HFFc6 (cell line): ENCODE data around the gene GRIK4. TPM values are rescaled to one million over a fixed set of nuclear protein-coding genes. Genes with fewer than 3 reads are reported as not detected.

ENCODE experiments used
- DNase-seq: peaks from one replicate; pipeline ENCODE4 v3.0.0-alpha.2; 2018
- H3K27ac Mint-ChIP-seq: 2 replicates; pipeline ENCODE4 v1.8.0; 2020; ENCODE audit warnings: mild to moderate bottlenecking, mixed read lengths
- H3K27me3 Mint-ChIP-seq: 2 replicates; pipeline ENCODE4 v1.8.0; 2021; ENCODE audit warnings: mild to moderate bottlenecking, moderate library complexity, mixed read lengths; ENCODE audit not compliant: insufficient read depth
- H3K36me3 Mint-ChIP-seq: 2 replicates; pipeline ENCODE4 v1.8.0; 2021; ENCODE audit warnings: low read depth, mixed read lengths
- H3K4me1 Mint-ChIP-seq: 2 replicates; pipeline ENCODE4 v1.8.0; 2020; ENCODE audit warnings: low read depth, mixed read lengths
- H3K4me3 Mint-ChIP-seq: 2 replicates; pipeline ENCODE4 v1.8.0; 2020; ENCODE audit warnings: mild to moderate bottlenecking, moderate library complexity, mixed read lengths
- H3K9me3 Mint-ChIP-seq: 2 replicates; pipeline ENCODE4 v1.8.0; 2020; ENCODE audit warnings: mild to moderate bottlenecking, mixed read lengths
- total RNA-seq, 6 experiments: library from RNA; stranded (reverse); fragmentation: NEBNext Ultra II Directional; extraction: Animal tissue kit (Norgen Biotek cat#: 25700); gene quantifications; 2 replicates in 1 of 6; 3 replicates in 5 of 6; pipeline ENCODE4 v1.2.3, GENCODE V29; 2021
- TF ChIP-seq, protein P1 (sequence below): fragments of 200-600 bp; sonication (generic); IDR thresholded peaks from 2 replicates; pipeline ENCODE4 v1.5.0; 2021; ENCODE audit warnings: antibody characterized with exemption, mild to moderate bottlenecking

The GRIK4 gene
- total RNA-seq, 6 experiments from 2014 or later = not detected

GRCh38 chr11:120899720-120900119 is 388.2 kb downstream of the GRIK4 start:
- no peaks in the 10 kb centered on the region for H3K36me3 Mint-ChIP-seq
- H3K9me3 Mint-ChIP-seq = no peaks in the 10 kb centered on the region
- no peak overlapping the region for H3K4me3 Mint-ChIP-seq
- TF ChIP-seq, protein P1, sequence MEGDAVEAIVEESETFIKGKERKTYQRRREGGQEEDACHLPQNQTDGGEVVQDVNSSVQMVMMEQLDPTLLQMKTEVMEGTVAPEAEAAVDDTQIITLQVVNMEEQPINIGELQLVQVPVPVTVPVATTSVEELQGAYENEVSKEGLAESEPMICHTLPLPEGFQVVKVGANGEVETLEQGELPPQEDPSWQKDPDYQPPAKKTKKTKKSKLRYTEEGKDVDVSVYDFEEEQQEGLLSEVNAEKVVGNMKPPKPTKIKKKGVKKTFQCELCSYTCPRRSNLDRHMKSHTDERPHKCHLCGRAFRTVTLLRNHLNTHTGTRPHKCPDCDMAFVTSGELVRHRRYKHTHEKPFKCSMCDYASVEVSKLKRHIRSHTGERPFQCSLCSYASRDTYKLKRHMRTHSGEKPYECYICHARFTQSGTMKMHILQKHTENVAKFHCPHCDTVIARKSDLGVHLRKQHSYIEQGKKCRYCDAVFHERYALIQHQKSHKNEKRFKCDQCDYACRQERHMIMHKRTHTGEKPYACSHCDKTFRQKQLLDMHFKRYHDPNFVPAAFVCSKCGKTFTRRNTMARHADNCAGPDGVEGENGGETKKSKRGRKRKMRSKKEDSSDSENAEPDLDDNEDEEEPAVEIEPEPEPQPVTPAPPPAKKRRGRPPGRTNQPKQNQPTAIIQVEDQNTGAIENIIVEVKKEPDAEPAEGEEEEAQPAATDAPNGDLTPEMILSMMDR = no peak
- H3K27me3 Mint-ChIP-seq = peaks cover 6% of the 10 kb centered on the region
- no peak overlapping the region for H3K27ac Mint-ChIP-seq
- H3K4me1 Mint-ChIP-seq = no peaks in the 10 kb centered on the region
- DNase-seq = no peak

DNA sequence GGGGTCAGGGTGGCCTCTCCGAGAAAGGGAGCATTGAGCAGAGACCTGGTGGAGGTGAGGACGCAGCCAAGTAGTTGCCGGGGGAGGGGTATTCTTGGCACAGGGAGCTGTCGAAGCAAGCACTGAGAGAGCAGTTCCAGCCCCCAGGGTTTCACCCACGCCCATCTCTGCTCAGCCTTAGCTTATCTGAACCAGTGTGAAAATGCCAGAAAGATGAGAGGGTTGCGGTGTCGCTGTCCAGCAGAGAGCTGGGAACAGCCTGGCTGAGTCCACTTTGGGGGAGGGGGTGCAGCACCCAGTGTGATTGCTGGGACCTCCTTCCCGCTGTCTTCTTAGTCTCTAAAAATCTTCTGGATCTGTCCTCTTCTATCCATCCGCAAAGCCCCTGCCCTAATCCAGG is 389.1 kb downstream of the GRIK4 start:
- TF ChIP-seq, protein P1 = no peak
- H3K9me3 Mint-ChIP-seq = no peaks in the 10 kb centered on the region
- no peaks in the 10 kb centered on the region for H3K36me3 Mint-ChIP-seq
- DNase-seq = no peak
- no peaks in the 10 kb centered on the region for H3K4me1 Mint-ChIP-seq
- H3K27ac Mint-ChIP-seq = no peak overlapping the region
- H3K27me3 Mint-ChIP-seq = peaks cover 2% of the 10 kb centered on the region
- no peak overlapping the region for H3K4me3 Mint-ChIP-seq

GRCh38 chr11:120903686-120904085 is 392.1 kb downstream of the GRIK4 start:
- H3K4me3 Mint-ChIP-seq = no peak overlapping the region
- peaks cover 1% of the 10 kb centered on the region for H3K27me3 Mint-ChIP-seq
- TF ChIP-seq, protein P1 = no peak

DNA sequence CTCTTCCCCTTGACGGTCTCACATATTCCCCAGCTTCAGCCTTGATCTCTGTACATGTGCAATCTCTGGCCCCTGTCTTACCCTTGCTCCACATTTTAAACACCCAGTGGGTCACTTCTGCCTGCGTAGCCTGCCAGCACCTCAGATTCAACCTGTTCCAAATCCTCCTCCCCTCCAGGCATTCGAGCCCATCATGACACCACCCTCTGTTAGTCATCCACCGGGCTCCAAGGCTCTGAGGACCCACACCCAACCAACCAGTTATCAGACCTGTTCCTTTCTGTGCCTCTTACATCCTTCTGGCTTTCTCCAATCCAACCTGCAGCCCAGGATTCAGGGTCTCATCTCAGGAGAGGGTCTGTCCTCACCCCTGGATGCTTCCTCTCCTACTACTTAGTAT is 392.6 kb downstream of the GRIK4 start:
- Mint-ChIP-seq H3K27ac (no peak overlapping the region), H3K9me3 (no peaks in the 10 kb centered on the region), H3K4me3 (no peak overlapping the region), H3K36me3 (no peaks in the 10 kb centered on the region), H3K27me3 (peaks cover 1% of the 10 kb centered on the region), H3K4me1 (no peaks in the 10 kb centered on the region)
- no peak for DNase-seq
- TF ChIP-seq, protein P1 = no peak

More at GRCh38 chr11:120903686-120904085, 392.1 kb downstream of the GRIK4 start:
- Mint-ChIP-seq H3K4me1 (no peaks in the 10 kb centered on the region), H3K9me3 (no peaks in the 10 kb centered on the region), H3K36me3 (no peaks in the 10 kb centered on the region), H3K27ac (no peak overlapping the region)
- no peak for DNase-seq

DNA sequence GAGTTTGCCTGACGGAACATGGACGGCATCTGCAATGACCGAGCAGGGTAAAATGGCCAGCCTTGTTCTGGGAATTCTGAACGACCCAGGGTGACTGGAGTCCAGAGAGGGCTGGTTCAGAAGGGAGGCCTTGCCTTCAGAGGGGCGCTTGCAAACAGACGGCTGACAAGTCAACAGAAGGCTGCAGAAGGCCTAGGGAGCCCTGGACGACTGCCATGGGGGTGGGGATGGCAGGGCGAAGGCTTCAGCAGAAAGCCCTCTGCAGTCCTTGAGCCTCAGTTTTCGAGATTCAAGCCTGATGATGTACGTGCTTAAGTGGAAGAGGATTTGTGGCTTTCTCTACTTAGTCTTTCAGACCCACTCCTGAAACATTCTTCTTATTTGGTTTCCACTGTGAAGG is 395.2 kb downstream of the GRIK4 start:
- TF ChIP-seq, protein P1 = no peak
- Mint-ChIP-seq H3K36me3 (no peaks in the 10 kb centered on the region), H3K27me3 (peaks cover 6% of the 10 kb centered on the region), H3K4me3 (no peak overlapping the region), H3K4me1 (no peaks in the 10 kb centered on the region), H3K9me3 (no peaks in the 10 kb centered on the region; the same call in 1 of the 2 replicates), H3K27ac (no peak overlapping the region)
- DNase-seq = no peak

DNA sequence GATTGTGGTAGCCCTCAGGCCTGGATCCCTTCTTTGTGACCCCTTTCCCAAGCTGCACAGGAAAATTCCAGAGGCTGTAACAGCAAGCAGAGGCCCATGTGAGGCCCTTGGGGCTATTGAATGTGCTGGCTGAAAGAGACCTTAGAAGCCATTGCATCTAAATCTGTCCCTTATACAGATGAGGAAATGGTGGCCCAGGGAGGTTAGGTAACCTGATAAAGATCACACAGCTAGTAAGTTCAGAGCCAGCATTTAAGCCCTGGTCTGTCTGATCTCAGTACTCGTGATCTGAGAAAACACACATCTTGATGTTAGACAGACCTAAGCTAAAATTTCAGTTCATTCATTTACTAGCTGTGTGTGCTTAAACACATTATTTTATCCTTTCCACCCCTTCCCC is 396.4 kb downstream of the GRIK4 start:
- Mint-ChIP-seq H3K4me3 (no peak overlapping the region), H3K27me3 (peaks cover 11% of the 10 kb centered on the region), H3K27ac (no peak overlapping the region), H3K4me1 (no peaks in the 10 kb centered on the region), H3K36me3 (no peaks in the 10 kb centered on the region), H3K9me3 (no peaks in the 10 kb centered on the region; the same call in 1 of the 2 replicates)
- TF ChIP-seq, protein P1 = no peak
- no peak for DNase-seq
